ENCODE measurements around the gene EMC8. TPM values are rescaled to one million over a fixed set of nuclear protein-coding genes. Genes with fewer than 3 reads are reported as not detected.
A peak's percentile ranks its signal among the peaks of the same experiment; 100 is the strongest.

Gene EMC8
- total RNA-seq, 2 experiments from 2014 or later = 24.0 to 27.6 TPM

DNA sequence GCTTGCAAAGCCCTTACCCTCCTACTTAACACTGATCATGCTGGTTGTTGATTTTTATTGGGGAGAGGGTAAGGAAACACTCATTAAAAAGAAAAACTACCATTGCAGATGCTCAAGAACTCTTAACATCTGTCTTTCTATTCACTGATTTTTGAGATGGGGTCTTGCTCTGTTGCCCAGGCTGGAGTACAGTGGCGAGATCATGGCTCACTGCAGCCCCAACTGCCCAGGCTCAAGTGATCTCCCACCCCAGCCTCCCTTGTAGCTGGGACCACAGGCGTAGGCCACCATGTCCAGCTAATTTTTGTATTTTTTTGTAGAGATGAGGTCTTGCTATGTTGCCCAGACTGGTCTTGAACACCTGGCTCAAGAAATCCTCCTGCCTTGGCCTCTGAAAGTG is 14.5 kb downstream of the EMC8 start:
- Mint-ChIP-seq H3K4me3 (no peak overlapping the region), H3K36me3 (ENCODE audit: low read depth) (peaks cover 29% of the 10 kb centered on the region), H3K27me3 (no peaks in the 10 kb centered on the region), H3K27ac (no peak overlapping the region), H3K4me1 (peaks cover 7% of the 10 kb centered on the region), H3K9me3 (no peaks in the 10 kb centered on the region)
- DNase-seq = no peak
- CTCF ChIA-PET = no interaction called here
- POLR2A ChIA-PET = no interaction called here

DNA sequence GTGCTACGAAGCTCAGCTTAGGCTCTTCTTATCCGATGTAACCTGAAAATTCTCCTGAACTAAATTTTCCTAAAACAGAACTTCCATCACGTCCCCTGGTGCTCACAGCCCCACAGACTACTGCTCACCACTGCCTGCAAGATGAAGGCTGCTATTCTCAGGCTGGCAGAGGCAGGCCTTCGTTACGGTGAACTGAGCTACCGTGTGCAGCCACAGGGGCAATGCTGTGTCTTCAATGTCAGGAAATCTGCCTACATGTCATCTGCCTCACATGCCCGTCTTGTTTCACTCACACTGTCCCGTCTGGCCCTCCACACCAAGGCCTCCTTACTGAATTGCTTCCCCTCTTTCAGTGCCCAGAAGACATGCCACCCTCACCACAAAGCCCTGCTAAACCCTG is 15.9 kb downstream of the EMC8 start:
- Mint-ChIP-seq H3K4me1 (no peaks in the 10 kb centered on the region), H3K27me3 (no peaks in the 10 kb centered on the region), H3K27ac (peak overlapping the region; percentile 54), H3K9me3 (no peaks in the 10 kb centered on the region), H3K36me3 (ENCODE audit: low read depth) (peaks cover 22% of the 10 kb centered on the region), H3K4me3 (no peak overlapping the region)
- POLR2A ChIA-PET = no interaction called here
- no peak for DNase-seq
- CTCF ChIA-PET = interaction anchor here (0.6 kb wide), 1 partner anchor 34 kb away, joined by 3 read pairs; no protein-coding TSS in a partner anchor

DNA sequence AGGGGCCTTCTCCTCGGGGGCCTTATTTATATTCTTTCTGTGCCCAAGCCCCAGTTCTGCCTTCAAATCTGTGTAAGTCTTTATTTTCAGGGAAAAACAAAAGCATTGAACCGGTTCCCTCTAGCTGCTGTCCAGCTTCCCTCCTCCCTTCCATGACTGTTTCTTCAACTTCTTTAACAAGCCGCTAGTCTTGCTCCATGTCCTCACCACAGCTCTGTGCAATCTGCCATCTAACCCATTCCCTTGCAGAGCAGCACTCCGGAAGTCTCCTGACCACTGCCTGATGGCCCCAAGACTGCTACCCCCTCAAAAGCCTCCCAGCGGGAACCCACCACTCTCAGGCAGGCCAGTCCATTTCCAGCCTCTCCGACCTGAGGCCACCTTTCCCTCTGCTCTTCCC is 16.9 kb downstream of the EMC8 start:
- ChIA-PET POLR2A (no interaction called here), CTCF (no interaction called here)
- Mint-ChIP-seq H3K36me3 (ENCODE audit: low read depth) (peaks cover 21% of the 10 kb centered on the region), H3K4me3 (no peak overlapping the region), H3K27me3 (no peaks in the 10 kb centered on the region), H3K4me1 (no peaks in the 10 kb centered on the region), H3K9me3 (no peaks in the 10 kb centered on the region), H3K27ac (peak overlapping the region; percentile 50)
- no peak for DNase-seq

DNA sequence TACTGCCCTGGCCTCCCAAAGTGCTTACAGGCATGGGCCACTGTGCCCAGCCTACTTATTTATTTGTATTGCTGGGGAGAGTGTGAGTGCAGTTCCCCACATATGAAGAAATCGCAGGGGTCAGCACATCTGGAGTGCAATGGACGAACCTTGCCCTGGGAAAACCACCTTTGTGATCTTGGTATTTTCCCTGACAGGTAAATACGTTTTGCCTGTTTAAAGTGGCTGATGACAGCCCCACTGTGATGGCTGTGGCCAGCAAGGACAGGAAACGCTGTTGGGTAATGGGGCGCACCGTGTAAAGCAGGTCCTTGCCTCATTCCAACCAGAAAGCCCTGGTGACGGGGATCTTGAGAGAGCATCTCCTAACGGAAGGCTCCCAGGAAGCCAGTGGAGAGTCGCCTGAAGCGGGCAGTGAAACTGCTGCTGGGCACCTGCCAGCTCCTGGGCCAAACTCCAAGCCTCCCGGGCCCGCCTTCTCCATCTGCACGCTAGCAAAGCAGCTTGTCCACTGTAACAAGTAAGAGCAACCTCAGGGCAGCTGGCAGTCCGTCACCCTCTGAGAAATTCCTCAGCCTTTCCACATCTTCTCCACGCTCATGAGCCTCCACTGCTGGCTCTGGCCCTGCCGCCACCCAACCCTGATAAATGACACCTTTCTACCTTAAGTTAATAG is 17.5 kb downstream of the EMC8 start:
- ChIA-PET POLR2A (no interaction called here), CTCF (no interaction called here)
- no peak overlapping the region for H3K4me3 Mint-ChIP-seq
- H3K36me3 Mint-ChIP-seq (ENCODE audit: low read depth) = peaks cover 17% of the 10 kb centered on the region
- no peaks in the 10 kb centered on the region for H3K4me1 Mint-ChIP-seq
- H3K9me3 Mint-ChIP-seq = no peaks in the 10 kb centered on the region
- no peak overlapping the region for H3K27ac Mint-ChIP-seq
- DNase-seq = no peak
- no peaks in the 10 kb centered on the region for H3K27me3 Mint-ChIP-seq

DNA sequence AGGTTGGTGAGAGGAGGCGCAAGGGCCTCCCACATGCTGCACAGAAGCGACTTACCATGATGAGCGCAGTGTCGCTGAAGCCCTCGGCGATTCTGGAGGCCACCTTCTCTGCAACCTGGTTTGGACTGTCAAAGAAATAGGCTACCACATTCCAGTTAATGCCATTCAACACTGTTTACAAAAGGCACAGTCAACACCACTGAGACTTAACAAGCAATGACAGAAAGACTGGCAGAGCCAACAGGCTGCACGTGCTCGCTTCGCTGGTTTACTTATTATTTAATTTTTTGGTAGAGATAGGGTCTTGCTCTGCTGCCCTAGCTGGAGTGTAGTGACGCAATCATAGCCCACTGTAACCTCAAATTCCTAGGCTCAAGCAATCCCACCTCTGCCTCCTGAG is 18.2 kb downstream of the EMC8 start:
- peaks cover 15% of the 10 kb centered on the region for H3K36me3 Mint-ChIP-seq (ENCODE audit: low read depth)
- CTCF ChIA-PET = no interaction called here
- POLR2A ChIA-PET = no interaction called here
- DNase-seq = no peak
- H3K4me1 Mint-ChIP-seq = no peaks in the 10 kb centered on the region
- H3K27ac Mint-ChIP-seq = no peak overlapping the region
- no peak overlapping the region for H3K4me3 Mint-ChIP-seq
- no peaks in the 10 kb centered on the region for H3K27me3 Mint-ChIP-seq
- H3K9me3 Mint-ChIP-seq = no peaks in the 10 kb centered on the region

DNA sequence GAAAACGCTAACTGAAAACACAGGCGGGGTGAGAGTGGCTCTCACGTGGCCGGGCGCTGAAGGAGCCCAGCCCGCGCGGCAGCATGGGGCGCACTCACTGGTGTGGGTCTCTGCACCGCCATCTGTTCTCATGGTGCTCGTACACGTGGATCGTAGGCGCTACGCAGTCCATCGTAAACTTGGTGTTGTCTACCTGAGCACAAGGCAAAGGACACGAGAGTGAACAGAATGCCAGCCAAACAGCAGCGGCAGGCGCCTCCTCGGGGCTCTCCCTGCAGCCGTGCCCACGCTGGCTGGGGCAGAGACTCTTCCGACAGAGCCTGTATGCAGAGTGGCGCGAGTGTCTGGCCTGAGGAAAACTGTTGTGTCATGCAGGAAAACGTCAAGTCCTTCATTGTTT is 19.1 kb downstream of the EMC8 start:
- POLR2A ChIA-PET = no interaction called here
- CTCF ChIA-PET = interaction anchor here (0.6 kb wide), 1 partner anchor 1262 kb away, joined by 5 read pairs; no protein-coding TSS in a partner anchor
- Mint-ChIP-seq H3K36me3 (ENCODE audit: low read depth) (peaks cover 15% of the 10 kb centered on the region), H3K27me3 (no peaks in the 10 kb centered on the region), H3K4me1 (no peaks in the 10 kb centered on the region), H3K4me3 (no peak overlapping the region), H3K27ac (no peak overlapping the region), H3K9me3 (no peaks in the 10 kb centered on the region)
- DNase-seq = no peak

DNA sequence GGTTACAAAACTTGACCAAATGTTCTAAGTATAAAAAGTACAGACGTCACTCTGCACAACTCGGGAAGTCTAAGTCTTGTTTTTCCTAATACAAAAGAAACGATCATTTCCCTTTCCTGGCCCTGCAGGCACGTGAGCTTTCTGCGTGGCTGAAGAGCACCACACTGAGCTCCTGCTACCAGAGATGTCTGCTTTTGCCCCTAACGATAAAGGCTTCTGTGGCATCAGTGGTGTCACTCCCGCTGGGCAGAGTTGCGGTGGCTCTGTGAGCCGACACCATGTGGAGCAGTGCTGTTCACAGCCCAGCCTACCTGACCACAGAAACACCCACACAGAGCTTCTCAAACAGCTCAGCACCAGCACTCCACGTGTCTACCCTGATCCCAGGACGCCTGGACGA is 20.5 kb downstream of the EMC8 start:
- Mint-ChIP-seq H3K36me3 (ENCODE audit: low read depth) (peaks cover 15% of the 10 kb centered on the region), H3K4me1 (no peaks in the 10 kb centered on the region), H3K4me3 (no peak overlapping the region), H3K27me3 (no peaks in the 10 kb centered on the region), H3K27ac (no peak overlapping the region), H3K9me3 (no peaks in the 10 kb centered on the region)
- ChIA-PET CTCF (interaction anchor here (1.2 kb wide), 1 partner anchor 60 kb away, joined by 3 read pairs; no protein-coding TSS in a partner anchor), POLR2A (no interaction called here)
- no peak for DNase-seq

DNA sequence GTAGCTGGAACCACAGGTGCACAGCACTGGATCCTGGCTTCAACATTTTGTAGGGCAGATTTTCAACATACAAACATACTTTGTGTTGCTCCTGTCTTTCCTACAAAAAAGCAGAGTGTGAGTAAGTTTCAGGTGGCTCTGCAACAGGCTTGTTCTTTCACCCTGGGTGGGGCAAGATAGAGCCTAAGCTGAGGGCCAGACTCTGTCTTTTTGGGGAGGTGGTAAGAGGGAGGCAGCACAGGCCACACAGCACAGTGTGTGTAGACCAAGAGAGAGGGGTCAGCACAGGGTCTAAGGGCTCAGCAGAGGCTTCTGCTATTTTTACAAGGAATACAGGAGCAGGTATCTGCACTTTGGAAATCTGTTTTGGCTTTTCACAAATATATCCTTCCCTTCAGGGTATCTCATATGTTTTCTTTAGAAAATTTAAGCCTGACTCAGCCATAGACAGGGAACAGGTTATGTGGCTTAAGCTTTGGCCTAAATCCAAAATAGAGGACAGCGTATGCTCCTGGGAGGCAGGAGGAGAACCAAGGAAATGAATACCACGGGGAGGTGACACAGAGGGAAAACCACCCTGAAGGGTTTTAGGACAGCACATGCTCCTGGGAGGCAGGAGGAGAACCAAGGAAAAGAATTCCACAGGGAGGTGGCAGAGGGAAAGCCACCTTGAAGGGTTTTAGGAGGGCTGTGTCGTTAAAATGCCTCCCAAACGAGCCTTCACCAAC is 21.6 kb downstream of the EMC8 start:
- CTCF ChIA-PET = no interaction called here
- H3K4me1 Mint-ChIP-seq = no peaks in the 10 kb centered on the region
- DNase-seq = no peak
- no peak overlapping the region for H3K27ac Mint-ChIP-seq
- peaks cover 10% of the 10 kb centered on the region for H3K36me3 Mint-ChIP-seq (ENCODE audit: low read depth)
- H3K27me3 Mint-ChIP-seq = no peaks in the 10 kb centered on the region
- H3K9me3 Mint-ChIP-seq = no peaks in the 10 kb centered on the region
- no peak overlapping the region for H3K4me3 Mint-ChIP-seq
- POLR2A ChIA-PET = no interaction called here

DNA sequence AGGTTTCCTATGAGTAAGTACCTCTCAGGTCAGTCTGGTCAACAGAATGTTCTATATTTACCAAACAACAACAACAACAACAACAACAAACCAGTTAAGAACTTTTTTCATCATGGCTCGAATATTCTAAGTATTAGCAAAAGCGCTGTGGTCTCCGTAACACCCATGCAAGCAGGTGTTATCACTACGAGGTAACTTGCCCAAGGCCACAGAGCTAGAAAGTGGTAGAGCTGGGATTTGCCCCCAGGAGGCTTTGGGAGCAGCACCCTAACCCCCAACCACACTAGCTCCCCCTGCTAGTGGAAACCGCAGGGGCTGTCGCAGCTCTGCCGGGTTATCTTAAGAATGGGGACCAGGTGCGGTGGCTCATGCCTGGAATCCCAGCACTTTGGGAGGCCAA is 24.5 kb downstream of the EMC8 start:
- CTCF ChIA-PET = interaction anchor here (1.3 kb wide), 1 partner anchor 97 kb away, joined by 3 read pairs; no protein-coding TSS in a partner anchor
- Mint-ChIP-seq H3K36me3 (ENCODE audit: low read depth) (peaks cover 4% of the 10 kb centered on the region), H3K27ac (no peak overlapping the region), H3K4me3 (no peak overlapping the region), H3K27me3 (no peaks in the 10 kb centered on the region), H3K9me3 (no peaks in the 10 kb centered on the region), H3K4me1 (no peaks in the 10 kb centered on the region)
- DNase-seq = no peak
- POLR2A ChIA-PET = no interaction called here

DNA sequence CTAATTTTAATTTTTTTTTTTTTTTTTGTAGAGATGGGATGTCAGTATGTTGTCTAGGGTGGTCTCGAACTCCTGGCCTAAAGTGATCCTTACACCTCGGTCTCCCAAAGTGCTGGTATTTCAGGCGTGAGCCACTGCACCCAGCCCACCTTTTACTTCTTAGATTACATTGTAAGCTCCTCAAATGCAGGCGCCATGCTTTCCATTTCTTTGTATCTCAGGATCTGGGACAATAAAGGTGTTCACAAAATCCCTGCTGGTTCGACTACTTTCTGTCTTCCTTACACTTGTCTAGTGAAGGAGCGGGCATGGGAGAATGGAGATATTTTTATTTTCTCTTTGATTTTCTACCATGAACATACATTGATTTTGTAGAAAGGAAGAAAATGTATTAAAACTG is 25.2 kb downstream of the EMC8 start:
- H3K4me1 Mint-ChIP-seq = no peaks in the 10 kb centered on the region
- no peak overlapping the region for H3K4me3 Mint-ChIP-seq
- no peak overlapping the region for H3K27ac Mint-ChIP-seq
- H3K9me3 Mint-ChIP-seq = no peaks in the 10 kb centered on the region
- H3K36me3 Mint-ChIP-seq (ENCODE audit: low read depth) = peaks cover 1% of the 10 kb centered on the region
- no peaks in the 10 kb centered on the region for H3K27me3 Mint-ChIP-seq
- ChIA-PET POLR2A (no interaction called here), CTCF (no interaction called here)
- no peak for DNase-seq

DNA sequence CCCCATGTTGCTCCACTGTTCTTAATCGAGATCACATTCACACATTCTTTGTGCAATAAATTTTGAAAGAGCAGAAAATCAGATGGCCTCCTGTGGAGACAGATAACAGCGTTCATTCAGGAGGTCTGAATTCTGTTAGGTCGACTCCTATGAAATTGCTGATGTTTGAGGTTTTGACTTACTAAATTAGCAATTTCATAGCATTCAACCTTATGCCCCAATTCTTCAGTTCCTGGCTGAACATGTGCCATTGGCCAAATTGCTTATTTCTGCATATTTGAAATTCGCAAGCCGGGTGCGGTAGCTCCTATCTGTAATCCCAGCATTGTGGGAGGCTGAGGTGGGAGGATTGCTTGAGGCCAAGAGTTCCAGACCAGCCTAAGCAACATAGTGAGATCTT is 26.3 kb downstream of the EMC8 start:
- POLR2A ChIA-PET = no interaction called here
- H3K4me1 Mint-ChIP-seq = no peaks in the 10 kb centered on the region
- no peak for DNase-seq
- H3K27ac Mint-ChIP-seq = no peak overlapping the region
- peaks cover 1% of the 10 kb centered on the region for H3K36me3 Mint-ChIP-seq (ENCODE audit: low read depth)
- H3K9me3 Mint-ChIP-seq = no peaks in the 10 kb centered on the region
- H3K27me3 Mint-ChIP-seq = no peaks in the 10 kb centered on the region
- H3K4me3 Mint-ChIP-seq = no peak overlapping the region
- CTCF ChIA-PET = no interaction called here

DNA sequence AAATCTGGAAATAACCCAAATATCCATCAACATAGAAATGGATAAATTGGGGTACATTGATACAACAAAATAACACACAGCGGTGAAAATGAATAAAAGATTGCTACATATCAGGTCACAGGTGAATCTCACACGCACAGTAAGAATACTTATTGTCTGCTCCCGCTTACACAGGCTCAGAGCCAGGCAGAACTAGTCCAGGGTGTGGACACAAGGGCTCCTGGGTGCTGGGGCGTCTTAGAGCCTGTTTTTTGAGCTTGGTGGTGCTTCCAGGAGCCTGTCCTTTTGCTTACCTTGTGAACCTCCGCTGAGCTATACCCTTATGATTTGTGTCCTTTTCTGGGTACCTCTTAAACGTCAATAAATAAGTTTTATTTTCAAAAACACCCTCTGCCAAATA is 28.6 kb downstream of the EMC8 start:
- Mint-ChIP-seq H3K4me1 (no peaks in the 10 kb centered on the region), H3K27me3 (no peaks in the 10 kb centered on the region), H3K36me3 (ENCODE audit: low read depth) (no peaks in the 10 kb centered on the region), H3K4me3 (no peak overlapping the region), H3K27ac (no peak overlapping the region), H3K9me3 (no peaks in the 10 kb centered on the region)
- ChIA-PET CTCF (no interaction called here), POLR2A (no interaction called here)
- no peak for DNase-seq

DNA sequence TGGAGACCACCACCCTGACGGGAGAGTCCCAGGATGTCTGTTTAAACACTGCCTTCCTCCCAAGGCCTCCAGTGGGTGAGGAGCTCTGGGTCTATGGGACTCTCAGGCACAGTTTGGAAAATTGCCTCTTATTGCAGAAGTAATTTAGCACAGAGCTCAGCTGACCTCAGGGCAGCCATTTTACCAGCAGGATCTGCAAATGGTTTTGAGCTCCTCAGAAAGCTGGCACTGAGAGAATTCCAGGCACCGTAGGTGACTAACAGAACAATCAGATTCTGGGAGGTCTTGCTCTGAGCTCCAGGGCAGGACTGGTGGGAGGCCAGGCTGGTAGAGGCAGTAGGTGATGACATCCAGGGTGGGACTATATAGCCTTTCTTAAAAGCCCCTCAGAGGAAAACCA is 31.1 kb downstream of the EMC8 start:
- no peak overlapping the region for H3K4me3 Mint-ChIP-seq
- DNase-seq = no peak
- ChIA-PET CTCF (interaction anchor here (0.7 kb wide), 1 partner anchor 715 kb away, joined by 6 read pairs; no protein-coding TSS in a partner anchor), POLR2A (no interaction called here)
- no peak overlapping the region for H3K27ac Mint-ChIP-seq
- no peaks in the 10 kb centered on the region for H3K4me1 Mint-ChIP-seq
- no peaks in the 10 kb centered on the region for H3K9me3 Mint-ChIP-seq
- H3K36me3 Mint-ChIP-seq (ENCODE audit: low read depth) = no peaks in the 10 kb centered on the region
- H3K27me3 Mint-ChIP-seq = no peaks in the 10 kb centered on the region

DNA sequence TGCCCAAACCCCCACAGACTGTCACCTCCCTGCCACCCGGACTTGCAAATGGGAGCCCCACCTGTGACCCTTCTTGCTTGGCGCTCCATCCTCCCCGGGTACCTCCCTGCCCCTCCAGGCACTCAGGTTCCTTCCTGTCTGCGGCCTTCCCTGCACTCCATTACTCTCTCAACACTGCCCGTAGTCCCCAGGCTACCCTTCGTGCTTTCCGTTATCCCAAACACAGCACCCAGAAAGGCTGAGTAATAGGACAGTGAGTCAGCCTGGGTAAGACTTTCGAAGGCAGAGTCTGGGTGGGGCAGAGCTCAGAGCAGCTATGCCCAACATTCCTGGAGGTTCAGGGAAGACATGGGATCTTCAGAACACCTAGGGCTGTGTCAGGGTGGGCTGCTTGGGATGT is 31.8 kb downstream of the EMC8 start:
- ChIA-PET CTCF (no interaction called here), POLR2A (no interaction called here)
- Mint-ChIP-seq H3K27ac (no peak overlapping the region), H3K4me3 (no peak overlapping the region), H3K27me3 (no peaks in the 10 kb centered on the region), H3K9me3 (no peaks in the 10 kb centered on the region), H3K4me1 (no peaks in the 10 kb centered on the region), H3K36me3 (ENCODE audit: low read depth) (no peaks in the 10 kb centered on the region)
- no peak for DNase-seq
